ENCODE data around the gene UBE2S. TPM values are rescaled to one million over a fixed set of nuclear protein-coding genes. Genes with fewer than 3 reads are reported as not detected.

UBE2S gene
- total and polyA plus RNA-seq, 2 donors (not counting 1 experiment from before 2014, with no cell fraction given) = 20.6 to 72.7 TPM

DNA sequence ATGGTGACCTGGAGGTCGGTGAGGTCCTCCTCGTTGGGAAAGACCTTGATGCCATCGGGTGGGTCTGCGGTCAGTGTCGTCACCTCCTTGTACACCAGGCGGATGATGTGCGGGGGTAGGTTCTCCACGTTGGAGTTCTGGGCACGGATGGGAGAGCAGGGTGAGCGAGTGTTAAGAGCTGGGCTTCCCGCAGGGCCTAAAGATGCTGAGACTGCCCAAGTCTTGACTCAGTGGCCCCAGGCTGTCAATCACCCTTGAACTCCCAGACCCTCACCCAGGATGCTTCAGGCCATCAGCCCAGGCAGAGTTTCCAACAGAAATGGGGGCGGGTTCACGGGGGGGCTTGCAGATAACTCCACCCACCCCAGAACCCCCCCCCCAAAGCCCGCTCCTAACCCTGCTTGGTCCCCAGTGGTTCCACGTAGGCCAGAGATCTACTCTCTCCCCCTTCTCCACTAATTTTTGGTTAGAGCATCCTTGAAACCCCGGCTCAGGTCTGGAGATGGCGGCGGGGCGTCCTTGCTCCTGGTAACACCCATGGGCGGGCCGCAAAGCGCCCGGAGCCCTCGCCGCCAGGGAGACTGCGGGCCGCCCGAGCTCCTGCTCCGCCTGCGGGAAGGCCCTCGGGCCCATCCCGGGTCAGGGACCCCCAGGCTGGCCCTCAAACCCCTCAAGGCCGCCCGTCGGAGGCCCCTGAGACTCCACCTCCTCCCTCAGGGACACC, 600 bp downstream of the UBE2S start:
- H3K4me3 Mint-ChIP-seq = peak overlapping the region; percentile 98
- ATAC-seq (ENCODE audit: low read depth) (no peak), DNase-seq (no peak)
- peaks cover 32% of the 10 kb centered on the region for H3K4me1 Mint-ChIP-seq
- intact Hi-C loops (cut with micrococcal nuclease) = loop anchor here (5.0 kb wide), 4 partner anchors 55 to 235 kb away; partner anchors contain the start of genes C19orf85, FIZ1, ISOC2 and ZNF580
- peak overlapping the region; percentile 32 to 89 (median 77) for H3K4me3 ChIP-seq (ENCODE audit: control extremely low read depth in 1 of 5, extremely low read depth in 1 of 5, insufficient read depth in 1 of 5, low read depth in 2 of 5, low read length in 4 of 5)
- WGBS (ENCODE audit: insufficient coverage) = 12% methylated on average over 32 of the region's 35 CpGs
- H3K4me1 ChIP-seq (ENCODE audit: control insufficient read depth in 2 of 2, insufficient read depth in 2 of 2, low read length in 2 of 2) = peaks cover 11 to 25% of the 10 kb centered on the region in 2 donors
- no peaks in the 10 kb centered on the region for H3K27me3 Mint-ChIP-seq
- ChIA-PET POLR2A (interaction anchor here (0.7 to 2.3 kb wide), 12 partner anchors 14 to 289 kb away, joined by 3 to 21 read pairs (median 8); partner anchors contain the start of genes KMT5C, PPP1R12C, PPP6R1 and TMEM238), CTCF (interaction anchor here (1.0 kb wide), 1 partner anchor 9 kb away, joined by 3 read pairs; no protein-coding TSS in a partner anchor)
- H3K36me3 ChIP-seq (replicated peaks in 1 of 2; ENCODE audit: control extremely low read depth in 1 of 2, control insufficient read depth in 1 of 2, extremely low read depth in 1 of 2, insufficient read depth in 2 of 2, low read length in 1 of 2) = peaks cover 0 to 39% of the 10 kb centered on the region in 2 experiments
- peak overlapping the region; percentile 79 for H3K9ac ChIP-seq (ENCODE audit: low read length)
- peaks cover 6% of the 10 kb centered on the region for H3K9me3 Mint-ChIP-seq (ENCODE audit: insufficient read depth)
- peaks cover 7% of the 10 kb centered on the region for H4K20me1 ChIP-seq (ENCODE audit: control insufficient read depth, insufficient read depth, low read length, poor library complexity, severe bottlenecking)
- H3K4me2 ChIP-seq (replicated peaks; ENCODE audit: low read depth, low read length, poor library complexity, severe bottlenecking) = peak overlapping the region; percentile 90
- H3K27ac ChIP-seq (ENCODE audit: low read length in 2 of 2) = peak overlapping the region; percentile 99 to 100
- TF ChIP-seq EZH2 (IDR thresholded peaks at IDR 0.05; ENCODE audit: borderline replicate concordance, insufficient read depth, low read depth, low read length, poor library complexity, severe bottlenecking) = no peak
- TF ChIP-seq, protein P1, sequence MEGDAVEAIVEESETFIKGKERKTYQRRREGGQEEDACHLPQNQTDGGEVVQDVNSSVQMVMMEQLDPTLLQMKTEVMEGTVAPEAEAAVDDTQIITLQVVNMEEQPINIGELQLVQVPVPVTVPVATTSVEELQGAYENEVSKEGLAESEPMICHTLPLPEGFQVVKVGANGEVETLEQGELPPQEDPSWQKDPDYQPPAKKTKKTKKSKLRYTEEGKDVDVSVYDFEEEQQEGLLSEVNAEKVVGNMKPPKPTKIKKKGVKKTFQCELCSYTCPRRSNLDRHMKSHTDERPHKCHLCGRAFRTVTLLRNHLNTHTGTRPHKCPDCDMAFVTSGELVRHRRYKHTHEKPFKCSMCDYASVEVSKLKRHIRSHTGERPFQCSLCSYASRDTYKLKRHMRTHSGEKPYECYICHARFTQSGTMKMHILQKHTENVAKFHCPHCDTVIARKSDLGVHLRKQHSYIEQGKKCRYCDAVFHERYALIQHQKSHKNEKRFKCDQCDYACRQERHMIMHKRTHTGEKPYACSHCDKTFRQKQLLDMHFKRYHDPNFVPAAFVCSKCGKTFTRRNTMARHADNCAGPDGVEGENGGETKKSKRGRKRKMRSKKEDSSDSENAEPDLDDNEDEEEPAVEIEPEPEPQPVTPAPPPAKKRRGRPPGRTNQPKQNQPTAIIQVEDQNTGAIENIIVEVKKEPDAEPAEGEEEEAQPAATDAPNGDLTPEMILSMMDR (IDR thresholded peaks at IDR 0.05) = no peak
- no peaks in the 10 kb centered on the region for H3K27me3 ChIP-seq (replicated peaks in 1 of 4; ENCODE audit: control extremely low read depth in 1 of 4, control insufficient read depth in 3 of 4, insufficient read depth in 4 of 4, low read length in 3 of 4)
- H3K27ac Mint-ChIP-seq = peak overlapping the region; percentile 88
- H3K9me3 ChIP-seq (ENCODE audit: control extremely low read depth in 1 of 3, control insufficient read depth in 2 of 3, insufficient read depth in 1 of 3, low read length in 2 of 3) = peaks cover 0 to 20% (median 3%) of the 10 kb centered on the region in 3 donors
- peak overlapping the region; percentile 72 for H2AFZ ChIP-seq (ENCODE audit: insufficient read depth, low read depth, low read length, poor library complexity, severe bottlenecking)
- H3K79me2 ChIP-seq (ENCODE audit: control insufficient read depth, insufficient read depth, low read length) = peaks cover 25% of the 10 kb centered on the region
